Transverse colon (tissue), 4 donors: ENCODE data around the gene ADGRE2.

Experiments used
- EP300 ChIP-seq: sonication (generic); formaldehyde crosslinking; IDR thresholded peaks from one replicate; pipeline ENCODE4 v1.6.1; 2017; ENCODE audit warnings: antibody characterized with exemption, low read depth
- POLR2A ChIP-seq: fragments of 450-650 bp; IDR thresholded peaks from one replicate; pipeline ENCODE4 v1.6.1; 2016; ENCODE audit warnings: antibody characterized with exemption, mild to moderate bottlenecking, moderate library complexity
- POLR2AphosphoS5 ChIP-seq, 3 donors: sonication (generic); formaldehyde crosslinking; IDR thresholded peaks; one replicate each; pipeline ENCODE4 v1.6.1; 2016; ENCODE audit warnings: antibody characterized with exemption in 3 of 3
- TF ChIP-seq, protein P1 (sequence below), 5 experiments: fragments of 200-600 bp in 3 of 5; fragments of 450-650 bp in 2 of 5; sonication (generic) in 3 of 5; IDR thresholded peaks; 1 replicate in 2 of 5; 2 replicates in 3 of 5; pipeline ENCODE4 v1.5.1; 2016 to 2017; ENCODE audit warnings: antibody characterized with exemption in 5 of 5, inconsistent platforms in 3 of 5, mild to moderate bottlenecking in 2 of 5, moderate library complexity in 1 of 5

DNA sequence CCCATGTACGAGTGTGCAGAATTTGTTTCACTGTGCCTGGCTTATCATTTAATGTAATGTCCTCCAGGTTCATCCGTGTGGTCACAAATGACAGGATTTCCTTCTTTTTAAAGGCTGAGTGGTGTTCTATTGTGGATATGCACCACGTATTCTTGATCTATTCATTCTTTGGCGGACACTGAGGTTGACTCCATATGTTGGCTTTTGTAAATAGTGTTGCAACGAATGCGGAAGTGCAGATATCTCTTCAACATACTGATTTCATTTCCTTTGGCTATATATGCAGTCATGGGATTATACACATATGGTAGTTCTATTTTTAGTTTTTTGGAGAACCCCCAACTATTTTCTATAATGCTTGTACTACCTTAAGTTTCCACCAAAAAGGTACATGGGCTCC, 43.6 kb upstream of the ADGRE2 start:
- TF ChIP-seq POLR2A (no peak), POLR2AphosphoS5 (IDR thresholded peaks at IDR 0.05) (no peak), EP300 (no peak)
- TF ChIP-seq, protein P1, sequence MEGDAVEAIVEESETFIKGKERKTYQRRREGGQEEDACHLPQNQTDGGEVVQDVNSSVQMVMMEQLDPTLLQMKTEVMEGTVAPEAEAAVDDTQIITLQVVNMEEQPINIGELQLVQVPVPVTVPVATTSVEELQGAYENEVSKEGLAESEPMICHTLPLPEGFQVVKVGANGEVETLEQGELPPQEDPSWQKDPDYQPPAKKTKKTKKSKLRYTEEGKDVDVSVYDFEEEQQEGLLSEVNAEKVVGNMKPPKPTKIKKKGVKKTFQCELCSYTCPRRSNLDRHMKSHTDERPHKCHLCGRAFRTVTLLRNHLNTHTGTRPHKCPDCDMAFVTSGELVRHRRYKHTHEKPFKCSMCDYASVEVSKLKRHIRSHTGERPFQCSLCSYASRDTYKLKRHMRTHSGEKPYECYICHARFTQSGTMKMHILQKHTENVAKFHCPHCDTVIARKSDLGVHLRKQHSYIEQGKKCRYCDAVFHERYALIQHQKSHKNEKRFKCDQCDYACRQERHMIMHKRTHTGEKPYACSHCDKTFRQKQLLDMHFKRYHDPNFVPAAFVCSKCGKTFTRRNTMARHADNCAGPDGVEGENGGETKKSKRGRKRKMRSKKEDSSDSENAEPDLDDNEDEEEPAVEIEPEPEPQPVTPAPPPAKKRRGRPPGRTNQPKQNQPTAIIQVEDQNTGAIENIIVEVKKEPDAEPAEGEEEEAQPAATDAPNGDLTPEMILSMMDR (IDR thresholded peaks at IDR 0.05): no peak
